RWPE2 (cell line): ENCODE data around the gene KDM3A.

Experiments
- ATAC-seq: fragments of 200-7000 bp; cut with Tn5 transposase; 3 replicates; pipeline ENCODE4 v1.9.1; 2021; ENCODE audit warnings: low read depth
- DNase-seq: peaks from one replicate; pipeline ENCODE4 v3.0.0-alpha.2; 2020; ENCODE audit warnings: low spot score
- H3K27ac ChIP-seq: fragments of 450-650 bp; 2 replicates; pipeline ENCODE4 v1.5.1; 2017; ENCODE audit warnings: mild to moderate bottlenecking; ENCODE audit not compliant: poor library complexity, severe bottlenecking
- H3K27me3 ChIP-seq: fragments of 250-450 bp; sonication (Bioruptor Pico); 2 replicates; pipeline ENCODE4 v1.5.1; 2021; ENCODE audit warnings: mild to moderate bottlenecking, moderate library complexity; ENCODE audit not compliant: insufficient read depth, poor library complexity, severe bottlenecking
- H3K36me3 ChIP-seq: fragments of 250-450 bp; sonication (Bioruptor Pico); 2 replicates; pipeline ENCODE4 v1.5.1; 2020; ENCODE audit warnings: low read depth, mild to moderate bottlenecking, moderate library complexity
- H3K4me1 ChIP-seq: fragments of 250-450 bp; sonication (Bioruptor Pico); 2 replicates; pipeline ENCODE4 v1.5.1; 2021; ENCODE audit warnings: mild to moderate bottlenecking, moderate library complexity; ENCODE audit not compliant: insufficient read depth, poor library complexity, severe bottlenecking
- H3K4me3 ChIP-seq: fragments of 250-450 bp; sonication (Bioruptor Pico); 2 replicates; pipeline ENCODE4 v1.5.1; 2021; ENCODE audit warnings: mild to moderate bottlenecking, moderate library complexity; ENCODE audit not compliant: severe bottlenecking
- H3K9me3 ChIP-seq: fragments of 250-450 bp; sonication (Bioruptor Pico); 2 replicates; pipeline ENCODE4 v1.5.1; 2021; ENCODE audit warnings: mild to moderate bottlenecking, moderate library complexity; ENCODE audit not compliant: severe bottlenecking
- CTCF ChIP-seq: fragments of 450-650 bp; IDR thresholded peaks from one replicate; pipeline ENCODE4 v1.5.1; 2017; ENCODE audit warnings: mild to moderate bottlenecking, moderate library complexity; ENCODE audit not compliant: poor library complexity, severe bottlenecking

KDM3A gene

GRCh38 chr2:86453836-86454235, 12.7 kb downstream of the KDM3A start:
- peaks cover 88% of the 10 kb centered on the region for H3K36me3 ChIP-seq
- H3K4me1 ChIP-seq: peaks cover 13% of the 10 kb centered on the region
- no peaks in the 10 kb centered on the region for H3K27me3 ChIP-seq
- peak overlapping the region; percentile 48 for H3K27ac ChIP-seq
- H3K4me3 ChIP-seq: no peak overlapping the region
- no peak for TF ChIP-seq CTCF
- ATAC-seq: peak; percentile 86
- H3K9me3 ChIP-seq: no peaks in the 10 kb centered on the region
- DNase-seq: no peak

- no peak for TF ChIP-seq CTCF
- peak; percentile 36; the same call in 2 of the 3 replicates for ATAC-seq
- H3K27ac ChIP-seq: peak overlapping the region; percentile 48
- no peak overlapping the region for H3K4me3 ChIP-seq
- H3K4me1 ChIP-seq: peaks cover 13% of the 10 kb centered on the region
- DNase-seq: no peak
- no peaks in the 10 kb centered on the region for H3K27me3 ChIP-seq
- H3K9me3 ChIP-seq: no peaks in the 10 kb centered on the region
- peaks cover 84% of the 10 kb centered on the region for H3K36me3 ChIP-seq
Measured at GRCh38 chr2:86454238-86454637, 13.1 kb downstream of the KDM3A start.

- no peak overlapping the region for H3K4me3 ChIP-seq
- H3K27ac ChIP-seq: no peak overlapping the region
- H3K4me1 ChIP-seq: peaks cover 13% of the 10 kb centered on the region
- H3K27me3 ChIP-seq: no peaks in the 10 kb centered on the region
- H3K36me3 ChIP-seq: peaks cover 81% of the 10 kb centered on the region
- H3K9me3 ChIP-seq: no peaks in the 10 kb centered on the region
- DNase-seq: no peak
- no peak for TF ChIP-seq CTCF
- no peak for ATAC-seq
Measured at GRCh38 chr2:86455181-86455580, 14.0 kb downstream of the KDM3A start.

GRCh38 chr2:86461042-86461743, 20.0 kb downstream of the KDM3A start:
- no peaks in the 10 kb centered on the region for H3K9me3 ChIP-seq
- TF ChIP-seq CTCF: no peak
- ATAC-seq (no peak), DNase-seq (no peak)
- H3K36me3 ChIP-seq: peaks cover 86% of the 10 kb centered on the region
- no peak overlapping the region for H3K27ac ChIP-seq
- H3K4me3 ChIP-seq: no peak overlapping the region
- H3K4me1 ChIP-seq: no peaks in the 10 kb centered on the region
- H3K27me3 ChIP-seq: no peaks in the 10 kb centered on the region

- DNase-seq (no peak), ATAC-seq (no peak)
- no peak for TF ChIP-seq CTCF
- no peaks in the 10 kb centered on the region for H3K27me3 ChIP-seq
- H3K4me1 ChIP-seq: no peaks in the 10 kb centered on the region
- H3K9me3 ChIP-seq: no peaks in the 10 kb centered on the region
- peaks cover 89% of the 10 kb centered on the region for H3K36me3 ChIP-seq
- H3K27ac ChIP-seq: no peak overlapping the region
- no peak overlapping the region for H3K4me3 ChIP-seq
Measured at GRCh38 chr2:86464652-86465051, 23.5 kb downstream of the KDM3A start.
